GM13977 (cell line): ENCODE data around the gene WASF2.

Experiments
- DNase-seq: peaks from one replicate; pipeline ENCODE4 v3.0.0; 2012; ENCODE audit warnings: low spot score
- CTCF ChIP-seq: IDR thresholded peaks from 2 replicates; pipeline ENCODE4 v1.5.1; 2012; ENCODE audit warnings: mild to moderate bottlenecking, control low read depth; ENCODE audit not compliant: insufficient read depth; ENCODE audit errors: extremely low read depth, missing control alignments
- in situ Hi-C: fragments of 300-500 bp; cut with MboI; formaldehyde crosslinking; loops from one replicate; pipeline ENCODE4 v1.12.0; 2022; ENCODE audit warnings: low sequenced_read_pairs, low pct_unique_long_range_greater_than_20kb, mixed read lengths, inconsistent platforms; ENCODE audit not compliant: unreplicated experiment

WASF2 gene

DNA sequence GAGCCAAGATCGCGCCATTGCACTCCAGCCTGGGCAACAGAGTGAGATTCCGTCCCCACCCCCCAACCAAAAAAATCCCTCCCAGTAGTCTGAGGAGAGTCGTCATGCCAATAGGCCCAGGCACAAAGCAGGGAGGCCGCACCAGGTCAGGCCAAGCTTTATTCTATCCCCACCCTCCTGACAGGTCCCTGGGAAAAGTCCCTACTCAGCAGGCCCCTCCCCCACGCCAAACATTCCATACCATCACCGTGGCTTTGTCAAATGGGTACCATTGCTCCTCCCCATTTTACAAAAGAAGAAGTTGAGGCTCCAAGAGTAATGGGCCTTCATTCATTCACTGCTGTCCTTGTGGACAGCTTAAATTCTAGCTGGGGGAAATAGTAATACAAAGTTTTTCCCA lies 92.2 kb downstream of the WASF2 start:
- in situ Hi-C loops = no loop called here
- DNase-seq = no peak
- TF ChIP-seq CTCF = no peak

- DNase-seq = no peak
- in situ Hi-C loops = no loop called here
- no peak for TF ChIP-seq CTCF
Measured at GRCh38 chr1:27397110-27397509, 92.9 kb downstream of the WASF2 start.

GRCh38 chr1:27395441-27396195 lies 94.3 kb downstream of the WASF2 start:
- in situ Hi-C loops = no loop called here
- peak; percentile 91 for DNase-seq
- peak; percentile 95 for TF ChIP-seq CTCF

- TF ChIP-seq CTCF = no peak
- in situ Hi-C loops = loop anchor here (5.0 kb wide), 2 partner anchors 93 to 212 kb away; no protein-coding TSS in a partner anchor
- DNase-seq = peak; percentile 12
Measured at GRCh38 chr1:27394925-27395324, 95.0 kb downstream of the WASF2 start.

- in situ Hi-C loops = loop anchor here (5.0 kb wide), 2 partner anchors 92 to 213 kb away; no protein-coding TSS in a partner anchor
- peak; percentile 12 for DNase-seq
- TF ChIP-seq CTCF = no peak
Measured at GRCh38 chr1:27394282-27394658, 95.7 kb downstream of the WASF2 start.

DNA sequence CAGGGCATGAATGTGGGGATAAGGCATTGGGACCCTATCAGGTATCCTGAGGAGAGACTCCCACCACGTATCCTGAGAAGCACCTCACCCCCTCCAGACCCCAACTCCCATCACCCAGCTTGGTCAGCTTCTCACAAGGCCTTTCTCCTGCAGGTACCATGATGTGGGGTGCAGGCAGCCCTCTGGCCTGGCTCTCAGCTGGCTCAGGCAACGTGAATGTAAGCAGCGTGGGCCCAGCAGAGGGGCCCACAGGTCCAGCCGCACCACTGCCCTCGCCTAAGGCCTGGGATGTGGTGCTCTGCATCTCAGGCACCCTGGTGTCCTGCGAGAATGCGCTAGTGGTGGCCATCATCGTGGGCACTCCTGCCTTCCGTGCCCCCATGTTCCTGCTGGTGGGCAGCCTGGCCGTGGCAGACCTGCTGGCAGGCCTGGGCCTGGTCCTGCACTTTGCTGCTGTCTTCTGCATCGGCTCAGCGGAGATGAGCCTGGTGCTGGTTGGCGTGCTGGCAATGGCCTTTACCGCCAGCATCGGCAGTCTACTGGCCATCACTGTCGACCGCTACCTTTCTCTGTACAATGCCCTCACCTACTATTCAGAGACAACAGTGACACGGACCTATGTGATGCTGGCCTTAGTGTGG lies 96.2 kb downstream of the WASF2 start:
- TF ChIP-seq CTCF = no peak
- peak; percentile 7 for DNase-seq
- in situ Hi-C loops = loop anchor here (5.0 kb wide), 2 partner anchors 91 to 214 kb away; no protein-coding TSS in a partner anchor
